ENCODE results near the gene P2RY12. TPM values are rescaled to one million over a fixed set of nuclear protein-coding genes. Genes with fewer than 3 reads are reported as not detected.

P2RY12 gene
- total RNA-seq, 2 experiments from 2014 or later: 0.19 TPM; not detected in 1

GRCh38 chr3:151327571-151328198 lies 56.9 kb downstream of the P2RY12 start:
- TF ChIP-seq EZH2phosphoT487 (IDR thresholded peaks at IDR 0.05; ENCODE audit: borderline replicate concordance, low read depth, low read length) (no peak), CTCF (conservative IDR thresholded peaks at IDR 0.05; ENCODE audit: low read length) (peak; percentile 89)
- Histone ChIP-seq H3K4me2 (ENCODE audit: low read length) (no peak overlapping the region), H3K9me2 (ENCODE audit: insufficient read depth, low read length) (no peaks in the 10 kb centered on the region), H2AFZ (ENCODE audit: low read length) (no peak overlapping the region), H3K79me2 (ENCODE audit: insufficient read depth, low read depth, low read length) (no peaks in the 10 kb centered on the region), H3K36me3 (ENCODE audit: insufficient read depth, low read length) (no peaks in the 10 kb centered on the region), H3K27ac (ENCODE audit: low read depth, low read length, poor library complexity, severe bottlenecking) (no peak overlapping the region), H3K4me1 (ENCODE audit: insufficient read depth, low read length, poor library complexity, severe bottlenecking) (no peaks in the 10 kb centered on the region), H3K9me3 (ENCODE audit: low read length) (no peaks in the 10 kb centered on the region), H4K20me1 (ENCODE audit: insufficient read depth, low read length) (no peaks in the 10 kb centered on the region), H3K4me3 (ENCODE audit: low read depth, low read length, poor library complexity, severe bottlenecking) (no peak overlapping the region)
- ChIA-PET CTCF (ENCODE audit: unreplicated experiment) (no interaction called here), POLR2A (interaction anchor here (0.7 to 0.8 kb wide), 3 partner anchors 20 to 180 kb away, joined by 3 to 4 read pairs (median 4); no protein-coding TSS in a partner anchor)
- DNase-seq (ENCODE audit: low spot score): peak; percentile 35
- BruUV-seq (replicated peaks): no TSS peak
- intact Hi-C loops (cut with micrococcal nuclease; ENCODE audit: unreplicated experiment): loop anchor here (1.0 to 5.0 kb wide), 2 partner anchors 100 to 159 kb away; no protein-coding TSS in a partner anchor

- CTCF ChIA-PET (ENCODE audit: unreplicated experiment): no interaction called here
- BruUV-seq (replicated peaks): no TSS peak
- no peak for DNase-seq (ENCODE audit: low spot score)
Measured at GRCh38 chr3:151322511-151322910, 62.0 kb downstream of the P2RY12 start.

More at GRCh38 chr3:151322511-151322910, 62.0 kb downstream of the P2RY12 start:
- H3K4me2 ChIP-seq (ENCODE audit: low read length): no peak overlapping the region
- H3K9me3 ChIP-seq (ENCODE audit: low read length): no peaks in the 10 kb centered on the region
- TF ChIP-seq CTCF (conservative IDR thresholded peaks at IDR 0.05; ENCODE audit: low read length) (no peak), EZH2phosphoT487 (IDR thresholded peaks at IDR 0.05; ENCODE audit: borderline replicate concordance, low read depth, low read length) (no peak)
- intact Hi-C loops (cut with micrococcal nuclease; ENCODE audit: unreplicated experiment): no loop called here
- H3K27ac ChIP-seq (ENCODE audit: low read depth, low read length, poor library complexity, severe bottlenecking): no peak overlapping the region
- H4K20me1 ChIP-seq (ENCODE audit: insufficient read depth, low read length): no peaks in the 10 kb centered on the region
- POLR2A ChIA-PET: no interaction called here
- H3K79me2 ChIP-seq (ENCODE audit: insufficient read depth, low read depth, low read length): no peaks in the 10 kb centered on the region
- no peaks in the 10 kb centered on the region for H3K9me2 ChIP-seq (ENCODE audit: insufficient read depth, low read length)
- no peaks in the 10 kb centered on the region for H3K36me3 ChIP-seq (ENCODE audit: insufficient read depth, low read length)
- no peak overlapping the region for H2AFZ ChIP-seq (ENCODE audit: low read length)
- H3K4me3 ChIP-seq (ENCODE audit: low read depth, low read length, poor library complexity, severe bottlenecking): no peak overlapping the region
- H3K4me1 ChIP-seq (ENCODE audit: insufficient read depth, low read length, poor library complexity, severe bottlenecking): no peaks in the 10 kb centered on the region

Data from OCI-LY7 (cell line).